RPMI7951 (cell line): ENCODE data around the gene GTF2A1L. TPM values are rescaled to one million over a fixed set of nuclear protein-coding genes. Genes with fewer than 3 reads are reported as not detected.
"Not testable (repeated sequence)": the region's sequence is repeated elsewhere in the genome, so short reads cannot be mapped to it uniquely, and the experiment has no call there.

Experiments
- DNase-seq: peaks from one replicate; pipeline ENCODE4 v3.0.0-alpha.2; 2012; ENCODE audit warnings: low read depth
- total RNA-seq: library from RNA; depleted of rRNA; stranded (reverse); fragments of >200 nt; shearing (Covaris generic); gene quantifications from 2 replicates; pipeline ENCODE4 v1.2.3, GENCODE V29; 2014; rRNA removed

The GTF2A1L gene
- 0.29 and 0.60 TPM in 2 replicates for total RNA-seq

GRCh38 chr2:48617618-48618017 lies at the start of gene GTF2A1L:
TSS of gene GTF2A1L (plus strand) at chr2:48617856. CDS start at chr2:48617875, 19 bp downstream.
- DNase-seq, result no peak

GRCh38 chr2:48568547-48568946 lies 49.1 kb upstream of the GTF2A1L start:
- DNase-seq, result no peak

GRCh38 chr2:48569433-48569832 lies 48.2 kb upstream of the GTF2A1L start:
- DNase-seq, result no peak

- DNase-seq, result no peak
These were observed 44.8 kb upstream of the GTF2A1L start for GRCh38 chr2:48572816-48573215.

- no peak for DNase-seq
These were observed 43.0 kb upstream of the GTF2A1L start for GRCh38 chr2:48574353-48575287.

GRCh38 chr2:48578313-48578712 lies 39.3 kb upstream of the GTF2A1L start:
- DNase-seq, result no peak

- no peak for DNase-seq
These were observed 33.7 kb upstream of the GTF2A1L start for GRCh38 chr2:48583961-48584360.

- no peak for DNase-seq
These were observed 33.1 kb upstream of the GTF2A1L start for GRCh38 chr2:48584551-48584950.

- DNase-seq, result no peak
These were observed 31.2 kb upstream of the GTF2A1L start for GRCh38 chr2:48586433-48586832.

GRCh38 chr2:48587560-48587959 lies 30.1 kb upstream of the GTF2A1L start:
- DNase-seq, result no peak

GRCh38 chr2:48587961-48588360 lies 29.7 kb upstream of the GTF2A1L start:
- no peak for DNase-seq

- no peak for DNase-seq
These were observed 28.9 kb upstream of the GTF2A1L start for GRCh38 chr2:48588745-48589144.

- peak; percentile 45 for DNase-seq
These were observed 28.4 kb upstream of the GTF2A1L start for GRCh38 chr2:48589170-48589767.

- no peak for DNase-seq
These were observed 27.6 kb upstream of the GTF2A1L start for GRCh38 chr2:48590017-48590416.

GRCh38 chr2:48592067-48592466 lies 25.6 kb upstream of the GTF2A1L start:
- DNase-seq, result no peak

- DNase-seq, result not testable (repeated sequence)
These were observed 20.9 kb upstream of the GTF2A1L start for GRCh38 chr2:48596751-48597150.

- no peak for DNase-seq
These were observed 20.2 kb upstream of the GTF2A1L start for GRCh38 chr2:48597492-48597891.

- DNase-seq, result peak; percentile 38
These were observed 17.3 kb upstream of the GTF2A1L start for GRCh38 chr2:48600204-48600813.

GRCh38 chr2:48600917-48601316 lies 16.7 kb upstream of the GTF2A1L start:
- DNase-seq, result no peak

GRCh38 chr2:48601349-48601748 lies 16.3 kb upstream of the GTF2A1L start:
- no peak for DNase-seq

GRCh38 chr2:48605482-48606175 lies 12.0 kb upstream of the GTF2A1L start:
- no peak for DNase-seq
